Measurements from ENCODE around the gene ALOX12.
"Not testable (repeated sequence)": the region's sequence is repeated elsewhere in the genome, so short reads cannot be mapped to it uniquely, and the experiment has no call there.

Gene ALOX12

DNA sequence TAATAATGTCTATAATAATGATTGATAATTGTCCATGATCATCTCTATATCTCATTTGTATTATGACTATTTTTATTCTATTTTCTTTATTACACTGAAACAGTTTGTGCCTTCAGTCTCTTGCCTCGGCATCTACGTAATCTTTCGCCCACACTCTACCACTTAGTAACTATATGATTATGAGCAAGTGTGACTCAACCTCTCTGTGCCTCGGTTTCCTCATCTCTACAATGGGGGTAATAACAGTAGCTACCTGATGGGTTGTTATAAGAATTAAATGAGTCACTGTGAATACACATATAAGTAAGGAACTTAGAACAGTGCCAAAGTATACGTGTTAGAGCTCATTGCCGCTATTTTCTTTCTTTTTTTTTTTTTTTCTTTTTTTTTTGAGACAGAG is 51.7 kb downstream of the ALOX12 start:
- Histone ChIP-seq H3K27ac (no peak overlapping the region), H3K9me3 (no peaks in the 10 kb centered on the region), H3K36me3 (no peaks in the 10 kb centered on the region), H3K27me3 (peaks cover 89% of the 10 kb centered on the region), H3K4me3 (ENCODE audit: low read depth in 1 of 2, low read length in 1 of 2) (no peak overlapping the region), H3K4me1 (ENCODE audit: control insufficient read depth in 1 of 2, insufficient read depth in 1 of 2, low read depth in 1 of 2, low read length in 1 of 2) (peaks cover 29 to 34% of the 10 kb centered on the region in 2 experiments)
- TF ChIP-seq, protein P1, sequence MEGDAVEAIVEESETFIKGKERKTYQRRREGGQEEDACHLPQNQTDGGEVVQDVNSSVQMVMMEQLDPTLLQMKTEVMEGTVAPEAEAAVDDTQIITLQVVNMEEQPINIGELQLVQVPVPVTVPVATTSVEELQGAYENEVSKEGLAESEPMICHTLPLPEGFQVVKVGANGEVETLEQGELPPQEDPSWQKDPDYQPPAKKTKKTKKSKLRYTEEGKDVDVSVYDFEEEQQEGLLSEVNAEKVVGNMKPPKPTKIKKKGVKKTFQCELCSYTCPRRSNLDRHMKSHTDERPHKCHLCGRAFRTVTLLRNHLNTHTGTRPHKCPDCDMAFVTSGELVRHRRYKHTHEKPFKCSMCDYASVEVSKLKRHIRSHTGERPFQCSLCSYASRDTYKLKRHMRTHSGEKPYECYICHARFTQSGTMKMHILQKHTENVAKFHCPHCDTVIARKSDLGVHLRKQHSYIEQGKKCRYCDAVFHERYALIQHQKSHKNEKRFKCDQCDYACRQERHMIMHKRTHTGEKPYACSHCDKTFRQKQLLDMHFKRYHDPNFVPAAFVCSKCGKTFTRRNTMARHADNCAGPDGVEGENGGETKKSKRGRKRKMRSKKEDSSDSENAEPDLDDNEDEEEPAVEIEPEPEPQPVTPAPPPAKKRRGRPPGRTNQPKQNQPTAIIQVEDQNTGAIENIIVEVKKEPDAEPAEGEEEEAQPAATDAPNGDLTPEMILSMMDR (IDR thresholded peaks at IDR 0.05) = no peak

DNA sequence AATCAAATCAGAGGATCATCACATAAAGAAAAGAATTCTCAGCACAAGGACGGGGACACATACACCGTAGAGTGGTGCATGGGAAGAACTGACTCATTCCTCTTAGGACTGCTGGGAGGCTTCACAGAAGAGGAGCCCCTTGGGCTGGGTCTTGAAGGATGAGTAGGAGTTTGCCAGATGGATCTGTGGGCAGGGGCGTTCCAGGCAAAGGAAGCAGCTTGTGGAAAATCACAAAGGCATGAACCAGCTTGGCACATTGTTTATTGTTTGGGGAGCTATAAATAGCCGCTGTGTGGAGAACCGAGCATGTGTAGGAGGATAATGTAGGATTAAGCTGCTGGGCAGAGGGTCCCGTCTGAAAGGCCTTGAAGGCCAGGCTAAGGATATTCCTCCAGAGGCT is 53.1 kb downstream of the ALOX12 start:
- Histone ChIP-seq H3K4me1 (ENCODE audit: control insufficient read depth in 1 of 2, insufficient read depth in 1 of 2, low read depth in 1 of 2, low read length in 1 of 2) (peaks cover 15 to 20% of the 10 kb centered on the region in 2 experiments), H3K27ac (no peak overlapping the region), H3K27me3 (peaks cover 85% of the 10 kb centered on the region), H3K4me3 (ENCODE audit: low read depth in 1 of 2, low read length in 1 of 2) (no peak overlapping the region), H3K9me3 (no peaks in the 10 kb centered on the region), H3K36me3 (no peaks in the 10 kb centered on the region)
- TF ChIP-seq, protein P1 (IDR thresholded peaks at IDR 0.05) = no peak

DNA sequence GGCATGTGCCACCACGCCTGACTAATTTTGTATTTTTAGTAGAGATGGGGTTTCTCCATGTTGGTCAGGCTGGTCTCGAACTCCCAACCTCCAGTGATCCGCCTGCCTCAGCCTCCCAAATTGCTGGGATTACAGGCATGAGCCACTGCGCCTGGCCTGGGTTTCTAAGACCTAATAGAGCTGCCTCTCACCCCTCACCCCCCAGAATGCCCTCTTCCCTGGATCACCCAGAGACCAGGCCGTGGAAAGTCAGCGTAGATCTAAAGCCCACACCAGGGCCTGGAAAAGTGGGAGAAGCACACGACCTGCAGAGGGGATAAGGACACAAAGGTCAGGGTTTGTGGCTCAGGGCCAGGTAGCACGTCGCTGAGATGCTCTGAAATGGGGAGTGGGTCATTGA is 54.7 kb downstream of the ALOX12 start:
- Histone ChIP-seq H3K4me1 (ENCODE audit: control insufficient read depth in 1 of 2, insufficient read depth in 1 of 2, low read depth in 1 of 2, low read length in 1 of 2) (peaks cover 15 to 17% of the 10 kb centered on the region in 2 experiments), H3K27me3 (peaks cover 77% of the 10 kb centered on the region)
- H3K9me3 ChIP-seq; H3K36me3 ChIP-seq; H3K27ac ChIP-seq; H3K4me3 ChIP-seq (ENCODE audit: low read depth in 1 of 2, low read length in 1 of 2): not testable (repeated sequence)

DNA sequence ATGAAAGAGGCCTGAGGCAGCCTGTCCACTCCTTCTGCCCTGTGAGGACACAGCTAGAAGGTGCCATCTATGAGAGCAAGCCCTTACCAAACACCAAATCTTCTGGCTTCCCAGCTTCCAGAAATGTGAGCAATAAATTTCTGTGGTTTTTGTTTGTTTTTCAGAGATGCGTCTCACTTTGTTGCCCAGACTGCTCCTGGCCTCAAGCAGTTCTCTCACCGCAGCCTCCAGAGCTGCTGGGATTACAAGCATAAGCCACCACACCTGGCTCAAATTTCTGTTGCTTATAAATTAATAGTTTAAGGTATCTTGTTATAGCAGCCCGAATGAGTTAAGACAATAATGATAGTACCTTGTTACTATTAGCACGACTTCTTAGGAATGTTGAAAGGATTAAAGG is 60.5 kb downstream of the ALOX12 start:
- no peak overlapping the region for H3K27ac ChIP-seq
- no peaks in the 10 kb centered on the region for H3K36me3 ChIP-seq
- no peaks in the 10 kb centered on the region for H3K4me1 ChIP-seq (ENCODE audit: control insufficient read depth in 1 of 2, insufficient read depth in 1 of 2, low read depth in 1 of 2, low read length in 1 of 2)
- peaks cover 47% of the 10 kb centered on the region for H3K27me3 ChIP-seq
- TF ChIP-seq, protein P1 (IDR thresholded peaks at IDR 0.05) = no peak
- H3K9me3 ChIP-seq = no peaks in the 10 kb centered on the region
- H3K4me3 ChIP-seq (ENCODE audit: low read depth in 1 of 2, low read length in 1 of 2) = no peak overlapping the region

DNA sequence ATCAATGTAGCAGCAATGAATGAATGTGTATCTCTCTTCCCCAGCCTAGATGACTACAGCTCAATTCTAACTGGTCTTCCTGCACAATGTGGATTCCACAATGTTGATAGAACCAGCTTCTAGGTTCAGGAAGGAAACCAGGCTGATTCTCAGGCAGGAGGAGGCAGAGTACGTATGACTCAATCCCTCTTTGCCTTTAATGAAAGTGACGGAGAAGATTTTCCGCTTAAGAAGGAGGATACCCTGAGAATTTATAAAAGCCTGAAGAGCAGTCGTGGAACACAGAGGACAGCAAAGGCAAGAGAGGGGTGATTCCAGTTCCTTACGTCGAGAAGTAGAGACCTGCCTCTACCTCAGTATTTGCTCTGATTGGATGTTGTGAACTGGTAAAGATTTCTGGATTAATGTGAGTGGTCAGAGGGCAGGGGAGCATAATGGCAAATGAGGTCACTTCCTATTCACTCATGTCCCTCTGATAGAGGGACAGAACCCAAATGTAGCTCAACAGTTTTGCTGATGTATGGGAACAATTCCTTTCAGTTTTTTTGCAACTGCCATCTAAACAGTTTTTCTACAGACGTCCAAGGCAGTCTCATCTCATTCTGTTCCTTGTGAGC is 63.1 kb downstream of the ALOX12 start:
- Histone ChIP-seq H3K27ac (no peak overlapping the region), H3K9me3 (no peaks in the 10 kb centered on the region), H3K4me3 (ENCODE audit: low read depth in 1 of 2, low read length in 1 of 2) (no peak overlapping the region), H3K36me3 (no peaks in the 10 kb centered on the region), H3K4me1 (ENCODE audit: control insufficient read depth in 1 of 2, insufficient read depth in 1 of 2, low read depth in 1 of 2, low read length in 1 of 2) (no peaks in the 10 kb centered on the region), H3K27me3 (peaks cover 58% of the 10 kb centered on the region)
- TF ChIP-seq, protein P1 (IDR thresholded peaks at IDR 0.05) = no peak

All from neutrophil (primary cell).